Urothelium cell line (cell line): Measurements from ENCODE around the gene CLSTN1.

Experiments used
- DNase-seq: peaks from one replicate; pipeline ENCODE4 v3.0.0; 2011; ENCODE audit warnings: low spot score, mixed read lengths
- FAIRE-seq: peaks from 2 replicates; lab custom pipeline; 2011; peaks lifted over from hg19 to GRCh38; lab: Jason Lieb, UNC

The CLSTN1 gene

DNA sequence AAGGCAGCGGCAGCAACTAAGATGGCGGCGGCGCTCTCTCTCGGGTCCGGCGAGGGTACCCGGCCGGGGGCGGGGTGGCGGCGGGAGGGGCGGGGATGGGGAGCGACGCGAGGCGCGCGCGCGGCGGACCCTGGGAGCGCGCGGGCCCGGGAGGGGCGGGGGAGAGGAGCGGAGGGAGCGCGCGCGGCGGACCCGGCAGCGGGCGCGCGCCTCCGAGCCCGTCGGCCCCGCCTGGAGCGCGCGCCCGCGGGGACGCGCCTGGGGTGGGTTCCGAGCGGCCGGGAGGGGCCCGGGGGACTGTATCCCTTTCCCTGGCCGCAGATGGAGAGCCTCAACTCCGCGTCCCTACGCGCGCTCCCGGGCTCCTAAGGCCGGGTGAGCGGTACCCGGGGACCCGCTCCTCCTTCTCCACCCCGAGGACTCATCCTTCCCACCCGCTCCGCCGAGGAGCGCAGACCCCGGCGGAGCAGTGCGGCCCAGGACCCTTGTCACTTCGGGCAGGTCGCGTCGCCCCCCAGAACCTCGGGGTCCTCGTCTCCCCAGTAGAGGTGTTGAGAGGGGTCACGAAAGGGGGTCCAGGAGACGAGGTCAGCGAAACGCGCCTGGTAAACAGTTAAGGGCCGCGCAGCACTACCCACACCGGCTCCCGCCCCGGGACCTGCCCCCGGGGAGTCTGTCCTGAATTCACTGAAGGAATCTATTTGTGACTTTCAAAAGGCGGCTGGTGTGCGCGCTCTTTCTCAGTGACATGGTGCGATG is at the start of gene CLSTN1:
Gene CLSTN1 (minus strand): TSS at position 23 of the 759 bp plus-strand sequence. CDS start 232 bp downstream, outside the sequence.
- no peak for FAIRE-seq
- peak; percentile 96 for DNase-seq

DNA sequence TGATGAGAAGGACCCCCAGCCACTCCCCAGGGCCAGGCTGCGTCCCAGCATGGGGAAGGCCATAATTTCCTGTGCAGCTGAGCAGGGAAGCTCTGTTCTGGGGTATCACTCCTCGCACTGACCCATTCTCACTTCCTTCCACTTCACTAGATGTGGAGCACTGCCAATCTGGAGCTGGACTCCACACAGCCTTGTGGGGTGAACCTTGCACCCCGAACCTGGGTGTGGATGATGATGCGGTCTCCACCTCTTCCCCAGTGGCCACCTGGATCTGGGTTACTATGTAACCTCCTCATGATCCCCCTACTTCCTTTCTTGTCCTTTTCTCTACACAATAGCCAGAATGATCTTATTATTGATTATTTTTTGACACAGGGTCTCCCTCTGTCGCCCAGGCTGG is 49.6 kb upstream of the CLSTN1 start:
- no peak for FAIRE-seq
- no peak for DNase-seq

DNA sequence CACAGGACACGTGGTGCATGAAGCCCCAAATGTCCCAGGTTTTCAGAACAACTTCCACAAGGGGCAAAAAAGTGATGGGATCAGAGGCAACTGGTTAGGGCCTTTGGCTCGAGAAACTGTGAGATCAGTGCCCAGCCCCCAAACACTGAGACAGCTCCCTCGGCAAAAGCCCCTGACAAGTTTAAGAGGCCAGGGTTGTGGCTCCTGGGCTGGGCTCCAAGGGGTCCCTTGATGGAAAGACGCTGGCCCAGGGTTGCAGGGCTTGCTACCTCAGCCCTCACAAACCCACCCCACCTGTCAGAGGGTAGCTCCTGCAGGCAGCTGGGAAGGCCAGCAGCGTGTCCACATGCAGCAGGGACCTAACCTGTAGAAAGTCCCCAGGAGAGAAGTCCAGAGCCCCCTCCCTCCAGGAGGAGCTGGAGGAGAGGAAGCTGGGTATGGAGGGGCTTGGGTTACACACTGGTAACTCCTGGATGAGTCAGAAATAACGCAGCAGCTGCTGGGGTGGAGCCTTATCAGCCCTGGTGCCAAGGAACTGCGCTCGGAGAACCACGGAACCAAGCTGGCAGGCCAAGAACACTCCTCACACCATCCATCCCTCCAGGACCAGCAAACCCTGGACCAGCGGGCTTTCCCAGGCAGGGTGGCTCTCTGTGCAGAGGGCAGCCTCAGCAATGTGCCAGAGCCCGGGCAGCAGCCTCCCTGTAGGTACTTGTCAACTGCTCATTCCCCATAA is 48.8 kb upstream of the CLSTN1 start:
- no peak for DNase-seq
- no peak for FAIRE-seq

DNA sequence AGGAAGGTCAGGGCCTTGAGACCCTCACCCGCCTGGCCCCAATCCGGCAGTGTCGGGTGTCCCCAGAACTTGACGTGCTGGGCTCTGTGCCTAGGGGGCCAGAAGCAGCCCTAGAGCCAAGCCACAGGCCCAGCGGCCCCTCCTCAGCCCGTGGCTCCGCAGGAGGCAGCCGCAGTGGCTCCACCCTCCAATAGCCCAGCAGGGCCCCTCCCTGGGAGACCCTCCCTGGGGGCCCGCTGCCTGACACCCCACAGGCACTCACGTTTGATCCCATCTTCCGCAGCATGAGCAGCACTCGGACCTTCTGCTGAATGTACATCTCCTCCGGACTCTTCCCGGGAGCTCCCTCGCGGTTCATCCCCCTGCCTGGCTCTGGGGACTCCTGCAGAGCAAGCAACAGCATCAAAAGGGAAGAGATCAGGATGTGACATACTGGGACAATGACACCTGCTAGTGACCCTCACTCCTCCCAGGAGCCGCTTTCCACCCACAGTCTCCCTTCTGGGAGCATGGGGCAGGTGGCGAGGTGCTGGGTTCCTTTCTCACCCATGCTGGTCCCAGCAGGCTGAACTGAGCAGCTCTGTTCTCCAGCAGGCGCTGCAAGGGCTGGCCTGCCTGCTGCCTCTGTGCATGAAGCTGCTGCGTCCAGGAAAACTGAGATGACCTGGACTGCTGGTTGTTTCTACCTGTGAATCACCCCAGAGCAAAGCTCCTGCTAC is 48.1 kb upstream of the CLSTN1 start:
- FAIRE-seq, result no peak
- no peak for DNase-seq

DNA sequence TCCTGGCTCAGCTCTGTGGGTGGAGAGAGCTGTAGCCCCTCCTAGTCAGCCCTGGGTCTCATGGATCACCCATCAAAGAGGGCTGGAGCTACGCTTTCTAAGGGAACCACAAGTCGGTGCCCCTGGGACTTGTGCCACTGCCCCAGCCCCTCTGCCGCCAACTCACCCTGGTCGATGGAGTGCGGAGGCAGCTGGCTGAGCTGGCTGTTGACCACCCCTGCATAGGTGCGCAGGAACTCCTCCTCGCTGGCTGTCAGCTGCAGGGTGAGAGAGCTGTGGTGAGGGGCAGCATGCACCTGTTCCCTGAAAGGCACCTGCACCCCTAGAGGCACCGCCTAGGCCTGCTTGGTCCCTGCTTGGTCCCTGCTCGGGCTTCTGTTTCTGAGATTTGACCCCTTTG is 47.3 kb upstream of the CLSTN1 start:
- DNase-seq, result no peak
- no peak for FAIRE-seq

DNA sequence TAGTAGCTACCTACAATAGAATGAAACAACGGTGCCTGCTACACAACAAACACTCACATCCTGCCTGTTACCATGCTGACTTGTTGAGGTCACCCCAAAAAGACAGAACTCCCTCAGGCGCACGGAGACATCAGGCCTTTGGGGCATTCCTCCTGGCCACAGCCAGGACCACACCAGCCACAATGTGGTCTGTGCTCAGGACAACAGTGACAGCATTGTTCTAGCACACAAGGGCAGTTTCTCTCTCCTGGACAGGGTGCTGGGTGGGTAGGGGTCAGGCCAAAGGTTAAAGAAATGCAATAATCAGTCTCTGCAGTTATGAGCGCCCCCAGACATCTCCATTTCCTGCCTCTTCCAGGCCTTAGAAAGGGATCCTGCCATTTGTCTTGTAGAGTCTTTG is 46.8 kb upstream of the CLSTN1 start:
- FAIRE-seq, result no peak
- DNase-seq, result no peak

DNA sequence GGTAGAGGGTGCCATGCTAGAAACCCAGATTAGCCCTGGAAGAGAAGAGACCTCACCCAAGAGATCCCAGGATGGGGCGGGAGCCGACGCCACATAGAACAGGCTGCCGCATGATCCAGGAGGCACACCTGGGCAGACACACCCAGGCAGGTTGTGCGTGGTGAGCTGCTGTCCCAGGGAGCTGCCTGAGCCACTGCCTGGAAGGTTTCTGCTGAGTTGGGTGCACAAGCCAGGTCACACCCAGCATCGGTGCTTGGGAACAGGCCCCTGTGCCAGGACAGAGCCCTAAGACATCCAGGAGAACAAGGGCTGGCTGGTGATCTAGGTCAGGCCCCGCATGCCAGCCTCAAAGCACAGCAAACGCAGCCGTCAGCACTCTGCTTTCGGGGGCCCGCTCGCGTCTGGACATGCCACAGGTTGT is 46.1 kb upstream of the CLSTN1 start:
- DNase-seq, result no peak
- FAIRE-seq, result no peak

DNA sequence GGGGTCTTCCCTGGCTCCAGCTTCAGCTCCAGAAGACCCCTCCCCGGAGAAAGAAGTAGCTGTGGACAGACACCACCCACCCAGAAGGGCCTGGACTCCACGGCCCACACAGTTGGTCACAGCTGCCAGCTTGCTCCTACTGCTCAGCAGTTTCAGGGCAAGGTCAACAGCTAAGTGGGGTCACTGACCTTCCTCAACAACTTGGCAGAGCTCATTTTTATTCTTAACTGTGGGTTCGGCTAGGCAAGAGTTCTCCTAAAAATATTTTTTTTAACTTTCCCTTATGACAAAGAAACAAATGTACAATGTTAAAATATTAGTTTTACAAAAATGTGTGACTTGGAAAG is 44.5 kb upstream of the CLSTN1 start:
- DNase-seq (no peak), FAIRE-seq (no peak)

DNA sequence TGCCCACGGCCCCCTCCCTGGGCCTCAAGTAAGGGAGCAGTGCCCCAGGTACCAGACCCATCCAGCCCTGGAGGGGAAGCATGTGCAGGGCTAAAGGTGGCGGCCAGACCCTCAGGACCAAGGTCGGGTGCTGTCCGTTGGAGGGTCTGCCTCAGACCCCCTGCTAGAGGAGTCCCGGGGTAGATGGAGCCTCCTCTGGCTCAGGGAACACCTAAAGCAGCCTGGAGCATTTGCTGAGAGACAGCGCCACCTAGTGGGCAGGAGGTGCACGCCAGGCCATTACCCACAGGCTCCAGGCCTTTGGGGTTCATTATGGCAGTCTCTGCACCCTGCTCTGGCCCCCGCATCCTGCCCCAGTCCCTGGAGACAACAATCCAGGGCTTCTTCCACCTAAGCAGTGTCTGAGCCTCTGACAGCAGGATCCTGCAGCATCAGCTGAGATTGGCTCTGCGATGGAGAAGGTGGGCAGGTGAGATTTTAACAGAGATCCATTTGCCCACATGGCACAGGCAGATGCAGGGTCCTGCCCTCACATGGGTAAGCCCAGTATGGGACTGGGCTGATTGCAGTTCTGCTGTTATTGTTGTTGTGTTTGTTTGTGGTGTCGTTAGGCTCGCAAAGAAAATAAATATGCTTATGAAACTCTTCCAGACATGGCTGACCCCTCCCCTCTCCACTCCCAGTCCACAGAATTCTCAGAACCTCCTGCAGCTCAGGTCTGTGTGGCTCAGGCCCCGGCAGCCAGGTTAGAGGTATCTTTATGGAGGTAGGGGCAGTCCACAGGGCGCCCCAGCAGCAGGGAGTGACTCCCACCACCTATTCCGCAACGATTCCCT is 43.9 kb upstream of the CLSTN1 start:
- peak; percentile 42 for FAIRE-seq
- peak; percentile 82 for DNase-seq

DNA sequence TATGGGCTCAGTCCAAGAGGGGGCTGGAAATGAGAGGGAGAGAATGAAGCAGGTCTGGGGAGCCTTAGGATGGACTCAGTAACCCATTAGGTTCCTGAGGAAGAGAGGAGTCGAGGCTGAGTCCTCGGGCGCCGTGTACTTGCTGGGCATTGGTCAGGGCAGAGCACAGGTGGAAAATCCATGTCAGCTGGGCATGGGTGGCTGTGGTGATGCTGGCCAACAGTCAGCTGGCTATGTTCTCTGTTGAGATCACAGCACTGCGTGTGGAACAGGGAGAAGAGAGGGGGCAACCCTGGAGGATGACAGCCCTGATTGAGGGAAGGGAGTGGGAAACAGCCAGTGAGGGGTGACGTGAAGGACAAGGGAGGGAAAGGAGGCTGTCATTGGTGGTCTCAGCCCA is 43.1 kb upstream of the CLSTN1 start:
- FAIRE-seq, result no peak
- DNase-seq, result no peak

DNA sequence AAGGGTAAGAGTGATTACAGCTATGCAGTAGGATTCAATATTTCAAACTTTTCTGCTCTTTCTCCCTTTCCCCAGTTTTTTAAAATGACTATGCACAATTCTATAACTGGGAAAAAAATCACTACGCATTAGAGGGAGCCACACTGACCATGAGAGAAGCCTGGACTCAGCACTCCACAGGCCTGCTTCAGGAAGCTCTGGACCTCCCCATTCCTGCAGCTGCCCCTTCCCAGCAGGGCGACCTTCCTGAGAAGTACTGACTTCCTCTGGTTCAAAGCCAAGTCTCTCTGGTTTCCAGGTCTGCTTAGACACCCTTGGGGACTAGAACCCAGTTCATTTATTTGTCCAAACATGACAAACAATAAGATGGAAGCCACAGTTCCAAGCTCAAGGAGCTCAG is 42.0 kb upstream of the CLSTN1 start:
- DNase-seq, result no peak
- no peak for FAIRE-seq

DNA sequence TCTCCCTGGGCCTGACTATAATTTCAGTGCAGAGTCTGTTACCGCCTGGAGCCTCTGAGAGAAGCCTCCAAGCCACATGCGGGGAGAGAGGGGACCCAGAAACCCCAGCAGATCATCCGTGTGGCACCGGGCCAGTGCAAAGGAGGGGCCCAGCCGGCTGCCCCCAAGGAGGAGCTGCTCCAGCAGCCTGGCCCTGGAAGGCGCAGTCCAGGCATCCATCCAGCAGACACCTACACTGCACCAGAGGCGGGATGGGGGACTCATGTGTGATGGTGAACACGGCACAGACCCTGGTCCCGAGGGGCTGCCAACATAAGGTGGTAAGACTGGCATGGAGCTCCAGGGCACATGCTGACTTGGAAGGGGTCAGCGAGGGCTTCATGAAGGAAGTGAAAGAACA is 39.6 kb upstream of the CLSTN1 start:
- DNase-seq, result no peak
- no peak for FAIRE-seq

DNA sequence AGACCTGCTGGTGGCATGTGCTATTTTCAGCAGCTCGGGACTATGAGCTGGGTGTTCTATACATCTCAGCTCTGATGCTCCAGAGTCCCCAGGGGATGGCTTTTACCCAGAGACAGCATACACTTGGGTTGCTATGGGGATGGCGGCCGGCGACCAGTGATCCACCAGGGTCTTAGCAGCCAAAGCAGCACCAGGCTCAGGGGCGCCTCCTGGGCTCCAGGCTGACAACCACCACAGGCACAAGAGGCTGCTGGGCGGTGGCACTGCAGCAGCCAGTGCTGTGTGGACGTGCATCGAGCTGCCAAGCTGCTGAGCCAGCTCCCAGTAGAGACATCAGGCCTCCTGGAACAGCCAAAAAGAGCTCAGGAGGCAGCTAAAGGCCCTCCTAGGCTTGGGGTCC is 37.6 kb upstream of the CLSTN1 start:
- FAIRE-seq (no peak), DNase-seq (no peak)

DNA sequence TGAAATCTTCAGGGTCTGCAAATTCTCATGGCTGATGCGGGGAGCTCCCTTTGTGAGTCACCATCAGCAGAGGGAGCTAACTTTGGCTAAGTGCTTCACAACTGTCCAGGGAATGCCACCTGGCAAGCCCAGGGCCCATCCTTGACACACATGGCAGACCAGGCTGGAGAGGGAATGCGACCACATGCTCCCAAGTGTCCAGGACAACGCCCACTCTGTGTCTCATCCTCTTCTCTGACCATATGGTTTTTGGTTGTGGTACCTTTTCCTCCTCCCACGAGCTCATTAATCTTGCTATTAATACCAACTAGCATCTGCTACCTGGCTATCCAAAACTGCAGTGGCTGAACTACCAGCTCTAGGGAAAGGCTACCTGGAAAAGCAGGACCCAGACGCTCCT is 37.1 kb upstream of the CLSTN1 start:
- no peak for FAIRE-seq
- no peak for DNase-seq

DNA sequence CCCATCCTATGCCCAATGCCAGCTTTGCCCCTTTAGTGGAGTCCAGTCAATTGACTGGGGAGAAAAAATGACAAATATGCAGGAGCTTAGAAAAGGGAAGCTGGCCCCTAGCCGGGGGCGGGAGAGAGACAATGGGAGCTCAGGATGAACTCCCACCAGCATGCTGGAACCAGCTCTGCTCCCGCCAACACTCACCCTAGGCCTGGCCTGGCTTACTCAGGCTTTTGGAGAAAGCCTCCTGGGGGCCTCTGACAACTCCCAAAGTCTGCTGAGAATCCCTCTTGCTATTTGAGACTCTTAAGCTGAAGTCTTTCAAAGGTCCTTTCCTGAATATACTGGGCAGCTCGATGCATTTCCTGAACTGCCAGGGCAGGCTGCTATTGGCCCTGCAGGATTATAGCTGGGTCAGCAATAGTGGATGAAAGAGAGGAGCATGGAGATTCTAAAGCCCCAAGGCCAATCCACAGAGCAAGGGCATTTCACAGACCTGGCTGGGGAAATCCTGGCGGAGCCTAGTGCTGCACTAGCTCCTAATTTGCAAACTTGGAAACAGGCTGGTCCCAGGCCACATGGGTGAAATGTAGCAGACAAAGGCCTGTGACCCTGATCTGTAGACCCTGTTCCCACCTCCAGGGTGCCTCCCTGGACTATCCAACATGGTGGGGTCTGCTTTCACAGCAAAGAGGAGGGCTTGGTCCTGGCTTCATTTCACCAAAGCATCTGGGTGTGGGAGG is 35.7 kb upstream of the CLSTN1 start:
- FAIRE-seq (no peak), DNase-seq (no peak)

DNA sequence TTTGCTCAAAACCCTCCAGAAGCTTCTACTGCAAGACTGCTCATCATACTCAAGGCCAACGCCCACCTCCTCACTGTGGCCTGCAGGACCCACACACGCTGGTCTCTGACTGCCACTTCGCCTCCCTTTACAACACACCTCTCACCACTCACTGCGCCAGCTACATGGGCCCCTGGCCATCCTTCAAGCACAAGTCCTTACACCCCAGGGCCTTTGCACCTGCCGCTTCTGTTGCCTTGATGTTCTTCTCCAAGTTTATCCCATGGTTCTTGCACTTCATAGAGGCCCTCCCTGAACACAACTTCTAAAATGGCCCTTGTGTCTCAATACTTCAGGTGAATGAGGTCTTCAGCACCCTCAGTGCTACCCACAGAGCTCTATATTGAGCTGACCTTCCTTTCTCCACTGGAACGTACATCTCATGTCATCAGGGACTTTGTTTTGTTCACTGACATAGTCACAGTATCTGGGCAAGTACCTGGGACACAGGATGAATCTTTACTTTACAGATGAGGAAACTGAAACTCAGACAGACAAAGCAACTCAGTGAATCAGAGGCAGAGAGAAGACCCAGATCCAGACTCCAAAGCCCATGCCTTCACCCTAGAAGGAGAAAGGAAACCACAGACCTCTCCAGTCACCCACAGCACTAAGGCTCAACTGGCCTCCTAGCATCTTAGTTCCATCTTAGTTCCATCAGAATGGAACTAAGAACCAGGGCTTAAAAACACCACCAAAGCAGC is 34.7 kb upstream of the CLSTN1 start:
- FAIRE-seq (no peak), DNase-seq (no peak)

DNA sequence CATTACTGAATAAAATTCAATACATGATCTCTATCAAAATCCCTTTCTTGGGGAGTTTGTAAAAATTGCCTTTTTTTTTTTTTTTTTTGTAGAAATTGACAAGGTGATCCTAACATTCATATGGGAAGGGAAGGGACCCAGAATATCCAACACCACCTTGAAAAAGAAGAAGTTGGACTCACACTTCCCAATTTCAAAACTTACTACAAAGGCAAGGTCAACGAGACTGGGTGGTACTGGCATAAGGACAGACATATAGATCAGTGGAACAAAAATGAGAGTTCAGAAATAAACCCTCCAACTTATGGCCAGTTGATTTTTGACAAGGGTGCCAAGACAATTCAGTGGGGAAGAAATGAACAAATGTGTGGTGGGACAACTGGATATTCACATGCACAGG is 31.4 kb upstream of the CLSTN1 start:
- no peak for DNase-seq
- no peak for FAIRE-seq

DNA sequence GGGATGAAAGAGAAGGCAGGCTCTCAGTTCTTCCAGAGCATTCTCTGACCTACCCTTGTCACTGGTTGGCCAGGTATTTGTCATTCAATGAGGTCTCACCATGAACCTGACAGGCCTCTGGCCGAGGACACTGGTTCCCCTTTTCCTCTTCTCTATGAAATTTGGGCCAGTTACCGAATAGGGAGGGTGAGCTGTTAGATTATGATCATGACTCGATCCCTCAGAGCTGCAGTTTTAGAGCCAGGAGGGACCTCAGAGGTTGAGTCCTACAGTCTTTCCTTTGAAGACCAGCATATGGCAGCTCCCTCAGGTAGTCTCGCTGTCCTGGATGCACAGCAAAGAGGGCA is 29.5 kb upstream of the CLSTN1 start:
- no peak for DNase-seq
- no peak for FAIRE-seq

DNA sequence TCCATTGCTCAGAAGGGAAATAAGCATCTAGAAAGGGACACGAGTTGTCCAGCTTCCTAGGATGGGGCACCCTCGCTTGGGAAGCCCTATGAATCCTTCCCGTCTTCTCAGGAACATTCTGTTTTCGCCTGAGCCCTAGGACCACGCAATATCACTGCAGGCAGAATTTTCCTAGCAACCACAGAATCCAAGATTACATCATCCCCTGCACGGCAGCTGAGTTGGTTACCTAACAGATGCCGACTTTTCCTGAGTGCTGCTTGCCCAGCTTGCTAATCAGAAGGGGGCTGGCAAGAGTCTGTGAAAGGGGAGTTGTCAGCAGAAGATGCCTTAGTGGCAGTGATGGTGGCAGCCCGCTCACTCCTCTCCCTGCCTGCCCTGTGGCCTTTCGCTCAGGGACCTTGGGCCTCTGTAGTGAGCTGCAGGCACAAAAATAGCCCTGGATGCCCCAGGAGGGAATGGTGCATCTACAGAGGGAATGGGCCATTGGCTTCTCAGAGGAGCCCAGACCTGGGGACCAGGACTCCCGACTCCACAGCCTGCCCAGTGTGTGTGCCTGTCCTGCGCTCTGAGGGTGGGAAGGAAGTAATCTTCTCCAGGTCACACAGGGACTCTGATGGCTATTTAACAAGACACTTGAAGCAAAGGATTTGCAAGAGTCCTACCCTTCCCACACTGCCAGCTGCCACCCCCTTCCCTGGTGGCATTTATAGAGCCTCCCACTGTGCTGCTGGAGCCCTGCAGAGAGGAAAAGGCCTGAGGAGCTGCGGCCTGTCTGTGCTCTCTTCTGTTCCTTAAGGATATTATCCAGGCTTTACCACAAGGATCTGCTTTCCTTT is 28.9 kb upstream of the CLSTN1 start:
- FAIRE-seq, result no peak
- peak; percentile 26 for DNase-seq
